GM21526 (cell line): ENCODE measurements around the gene STARD7.

Source experiments
- ATAC-seq: cut with Tn5 transposase; IDR thresholded peaks from one replicate; pipeline ENCODE4 v1.9.1; 2021; ENCODE audit warnings: moderate library complexity; ENCODE audit not compliant: unreplicated experiment, low FRiP score

The STARD7 gene

DNA sequence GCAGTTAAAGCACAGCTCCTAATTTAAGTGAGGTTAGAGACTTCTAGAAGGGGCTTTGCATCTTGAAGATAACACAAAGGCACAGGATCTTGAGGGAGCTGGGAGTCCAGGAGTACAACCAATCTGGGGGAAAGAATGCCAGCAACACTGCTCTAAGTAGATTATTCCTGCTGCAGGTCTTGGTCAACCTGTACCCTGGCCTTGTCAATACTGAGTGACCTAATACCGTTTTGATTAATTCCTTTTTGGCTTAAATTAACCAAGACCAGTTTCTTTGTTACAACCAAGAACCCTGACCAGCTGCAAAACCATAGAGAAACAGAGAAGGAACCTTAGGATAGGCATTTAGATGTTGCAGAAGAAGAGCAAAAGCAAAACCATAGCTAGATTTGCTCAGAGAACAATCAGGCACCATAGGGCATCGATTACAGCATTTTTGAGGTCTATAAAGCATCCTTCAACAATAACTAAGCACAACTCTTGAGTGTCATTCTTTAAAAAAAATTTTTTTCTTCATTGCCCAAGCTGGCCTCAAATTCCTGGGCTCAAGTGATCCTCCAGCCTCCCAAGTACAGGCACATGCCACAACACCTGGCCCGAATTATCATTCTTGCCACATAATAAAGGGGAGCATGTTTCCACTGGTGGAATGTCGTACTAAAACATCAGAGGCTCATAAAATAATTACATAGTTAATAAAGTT is 6.3 kb downstream of the STARD7 start:
- ATAC-seq: no peak

- no peak for ATAC-seq
These were observed 7.3 kb downstream of the STARD7 start for GRCh38 chr2:96201338-96201737.

DNA sequence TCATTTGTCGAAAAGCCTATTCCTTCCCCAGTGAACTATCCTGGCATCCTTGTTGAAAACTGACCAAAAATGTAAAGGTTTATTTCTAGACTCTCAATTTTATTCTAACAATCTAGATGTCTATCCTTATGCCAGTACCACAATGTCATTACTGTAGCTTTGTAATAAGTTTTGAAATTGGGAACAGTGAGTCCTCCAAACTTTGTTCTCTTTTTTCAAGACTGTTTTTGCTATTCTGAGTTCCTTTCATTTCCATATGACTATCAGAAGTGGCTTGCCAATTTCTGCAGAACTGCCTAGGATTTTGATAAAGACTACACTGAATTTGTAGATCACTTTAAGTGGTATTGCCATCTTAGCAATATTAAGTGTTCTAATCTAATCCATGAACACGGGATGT is 9.7 kb downstream of the STARD7 start:
- ATAC-seq: no peak

DNA sequence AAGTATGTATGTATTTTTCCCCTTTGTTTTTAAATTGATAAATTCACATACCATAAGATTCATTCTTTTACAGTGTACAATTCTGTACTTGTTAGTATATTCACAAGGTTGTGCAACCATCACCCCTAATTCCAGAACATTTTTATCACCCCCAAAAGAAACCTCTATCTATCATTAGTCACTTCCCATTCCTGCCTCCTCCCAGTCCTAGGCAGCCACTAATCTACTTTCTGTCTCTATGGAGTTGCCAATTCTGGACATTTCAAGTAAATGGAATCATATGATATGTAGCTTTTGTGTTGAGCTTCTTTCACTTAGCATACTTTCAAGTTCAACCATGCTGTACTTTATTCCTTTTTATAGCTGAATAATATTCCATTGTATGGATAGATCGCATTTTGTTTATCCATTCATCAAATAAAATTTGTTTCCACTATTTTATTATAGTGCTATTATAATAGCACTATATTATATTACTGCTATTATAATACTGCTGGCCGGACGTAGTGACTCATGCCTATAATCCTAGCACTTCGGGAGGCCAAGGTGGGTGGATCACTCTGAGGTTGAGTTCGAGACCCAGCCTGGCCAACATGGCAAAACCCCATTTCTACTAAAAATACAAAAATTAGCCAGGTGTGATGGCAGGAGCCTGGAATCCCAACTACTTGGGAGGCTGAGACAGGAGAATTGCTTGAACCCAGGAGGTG is 10.9 kb downstream of the STARD7 start:
- no peak for ATAC-seq

- no peak for ATAC-seq
These were observed 13.1 kb downstream of the STARD7 start for GRCh38 chr2:96195410-96196066.

- no peak for ATAC-seq
These were observed 16.5 kb downstream of the STARD7 start for GRCh38 chr2:96191937-96192670.

GRCh38 chr2:96188821-96189526 is 19.7 kb downstream of the STARD7 start:
- no peak for ATAC-seq

GRCh38 chr2:96186562-96186961 is 22.1 kb downstream of the STARD7 start:
- no peak for ATAC-seq

GRCh38 chr2:96185516-96185915 is 23.1 kb downstream of the STARD7 start:
- ATAC-seq: no peak

- ATAC-seq: no peak
These were observed 23.6 kb downstream of the STARD7 start for GRCh38 chr2:96184989-96185388.

DNA sequence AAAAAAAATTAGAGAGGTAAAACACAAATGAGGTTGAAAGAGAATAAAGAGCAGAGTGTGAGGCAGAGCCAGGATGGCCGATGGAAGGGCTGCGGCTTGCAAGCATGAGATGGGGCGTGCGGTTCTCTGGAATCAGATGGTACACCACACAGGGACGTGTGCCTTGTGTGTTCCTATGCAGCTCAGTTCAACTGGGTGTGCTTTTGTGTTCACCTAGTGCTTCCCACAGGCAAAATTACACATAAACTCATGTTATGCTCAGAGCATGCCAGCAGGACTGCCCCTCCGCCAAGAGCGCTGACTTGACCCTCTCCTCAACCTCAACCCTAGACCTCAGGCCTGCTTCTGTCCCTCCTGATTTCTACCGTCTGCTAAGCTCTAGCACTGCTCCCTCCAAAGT is 24.4 kb downstream of the STARD7 start:
- ATAC-seq: no peak

DNA sequence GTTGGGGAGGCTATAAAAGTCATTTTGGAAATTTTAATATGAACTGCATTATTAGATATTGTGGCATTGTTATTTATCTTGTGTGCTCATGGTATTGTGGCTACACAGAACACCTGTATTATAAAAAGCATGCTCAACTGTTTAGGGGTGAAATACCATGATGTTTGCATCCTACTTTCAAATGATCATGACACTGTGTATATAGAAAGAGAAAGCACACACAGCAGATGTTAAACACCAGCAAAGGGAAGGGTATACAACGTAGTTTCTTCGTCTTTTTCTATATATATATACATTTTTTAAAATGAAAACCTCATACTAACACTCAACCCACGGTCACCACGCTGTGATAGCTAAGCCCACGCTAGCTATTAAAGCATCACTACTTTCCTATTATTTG is 27.1 kb downstream of the STARD7 start:
- ATAC-seq: no peak

GRCh38 chr2:96180521-96180920 is 28.1 kb downstream of the STARD7 start:
- ATAC-seq: no peak

DNA sequence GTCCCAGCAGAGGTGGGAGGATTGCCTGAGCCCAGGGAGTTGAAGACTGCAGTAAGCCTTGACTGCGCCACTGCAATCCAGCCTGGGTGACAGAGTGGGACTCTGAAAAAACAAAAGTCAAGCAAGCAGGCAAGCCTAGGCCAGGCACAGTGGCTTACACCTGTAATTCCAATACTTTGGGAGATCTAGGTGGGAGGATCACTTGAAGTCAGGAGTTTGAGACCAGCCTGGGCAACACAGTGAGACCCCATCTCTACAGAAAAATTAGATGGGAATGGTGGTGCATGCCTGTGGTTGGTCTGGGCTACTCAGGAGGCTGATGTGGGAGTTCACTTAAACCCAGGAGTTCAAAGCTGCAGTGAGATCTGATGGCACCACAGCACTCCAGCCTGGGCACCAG is 28.6 kb downstream of the STARD7 start:
- ATAC-seq: no peak

GRCh38 chr2:96176661-96177060 is 32.0 kb downstream of the STARD7 start:
- ATAC-seq: no peak

GRCh38 chr2:96175951-96176350 is 32.7 kb downstream of the STARD7 start:
- no peak for ATAC-seq

- peak; percentile 73 for ATAC-seq
These were observed 34.1 kb downstream of the STARD7 start for GRCh38 chr2:96174251-96175144.

DNA sequence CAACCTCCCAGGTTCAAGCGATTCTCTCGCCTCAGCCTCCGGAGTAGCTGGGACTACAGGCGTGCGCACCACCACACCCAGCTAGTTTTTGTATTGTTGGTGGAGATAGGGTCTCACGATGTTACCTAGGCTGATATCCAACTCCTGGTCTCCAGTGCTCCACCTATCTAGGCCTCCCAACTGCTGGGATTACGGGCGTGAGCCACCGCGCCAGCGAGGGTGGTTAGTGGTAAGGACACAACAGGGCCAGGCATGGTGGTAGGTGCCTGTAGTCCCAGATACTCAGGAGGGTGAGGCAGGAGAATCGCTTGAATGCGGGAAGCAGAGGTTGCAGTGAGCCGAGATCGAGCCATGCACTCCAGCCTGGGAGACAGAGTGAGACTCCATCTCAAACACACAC is 36.8 kb downstream of the STARD7 start:
- ATAC-seq: no peak

DNA sequence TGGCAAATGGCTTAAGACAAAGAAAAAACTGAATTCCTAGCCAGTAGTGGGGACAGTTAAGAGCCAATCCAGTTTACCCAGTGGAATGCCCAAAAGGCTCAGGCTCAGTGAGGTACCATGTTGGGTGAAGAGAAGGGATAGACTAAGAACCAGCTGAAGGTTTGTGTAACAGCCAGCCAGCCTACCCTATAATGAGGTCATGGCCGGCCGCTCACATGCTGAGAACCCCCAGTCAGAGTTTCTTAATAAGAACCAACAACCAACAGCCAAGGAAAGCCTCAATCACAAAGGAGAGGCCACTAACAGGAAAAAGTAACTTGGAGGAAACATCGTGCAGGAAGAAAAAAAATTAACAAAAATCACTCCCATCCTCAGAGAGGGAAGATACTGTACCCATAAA is 38.0 kb downstream of the STARD7 start:
- no peak for ATAC-seq
